Activated T-helper 17 cell treated with anti-CD3 and anti-CD28 coated beads, Interleukin-2, amount 50 U/mL, for 72 hours (primary cell): ENCODE data around the gene DGUOK. TPM values are rescaled to one million over a fixed set of nuclear protein-coding genes. Genes with fewer than 3 reads are reported as not detected.

Experiments used
- ATAC-seq: fragments of 150-1000 bp; cut with Tn5 transposase; replicated peaks from 2 replicates; pipeline ENCODE4 v1.10.0; 2021; ENCODE audit warnings: mild to moderate bottlenecking, moderate library complexity
- H3K27ac Mint-ChIP-seq: one replicate; pipeline ENCODE4 v1.8.0; 2022; ENCODE audit warnings: mixed read lengths
- H3K27me3 Mint-ChIP-seq: one replicate; pipeline ENCODE4 v1.8.0; 2022; ENCODE audit warnings: mixed read lengths
- H3K36me3 Mint-ChIP-seq: one replicate; pipeline ENCODE4 v1.8.0; 2022; ENCODE audit warnings: low read depth, mild to moderate bottlenecking, mixed read lengths
- H3K4me1 Mint-ChIP-seq: one replicate; pipeline ENCODE4 v1.8.0; 2022; ENCODE audit warnings: mixed read lengths
- H3K4me3 Mint-ChIP-seq: one replicate; pipeline ENCODE4 v1.8.0; 2022; ENCODE audit warnings: mild to moderate bottlenecking, mixed read lengths
- H3K9me3 Mint-ChIP-seq: one replicate; pipeline ENCODE4 v1.8.0; 2022; ENCODE audit warnings: mixed read lengths
- total RNA-seq, 2 donors: library from RNA; stranded (reverse); gene quantifications; one replicate each; pipeline ENCODE4 v1.2.3, GENCODE V29; 2022

Gene DGUOK
- total RNA-seq, 2 donors from 2014 or later, result 66.7 to 87.8 TPM

DNA sequence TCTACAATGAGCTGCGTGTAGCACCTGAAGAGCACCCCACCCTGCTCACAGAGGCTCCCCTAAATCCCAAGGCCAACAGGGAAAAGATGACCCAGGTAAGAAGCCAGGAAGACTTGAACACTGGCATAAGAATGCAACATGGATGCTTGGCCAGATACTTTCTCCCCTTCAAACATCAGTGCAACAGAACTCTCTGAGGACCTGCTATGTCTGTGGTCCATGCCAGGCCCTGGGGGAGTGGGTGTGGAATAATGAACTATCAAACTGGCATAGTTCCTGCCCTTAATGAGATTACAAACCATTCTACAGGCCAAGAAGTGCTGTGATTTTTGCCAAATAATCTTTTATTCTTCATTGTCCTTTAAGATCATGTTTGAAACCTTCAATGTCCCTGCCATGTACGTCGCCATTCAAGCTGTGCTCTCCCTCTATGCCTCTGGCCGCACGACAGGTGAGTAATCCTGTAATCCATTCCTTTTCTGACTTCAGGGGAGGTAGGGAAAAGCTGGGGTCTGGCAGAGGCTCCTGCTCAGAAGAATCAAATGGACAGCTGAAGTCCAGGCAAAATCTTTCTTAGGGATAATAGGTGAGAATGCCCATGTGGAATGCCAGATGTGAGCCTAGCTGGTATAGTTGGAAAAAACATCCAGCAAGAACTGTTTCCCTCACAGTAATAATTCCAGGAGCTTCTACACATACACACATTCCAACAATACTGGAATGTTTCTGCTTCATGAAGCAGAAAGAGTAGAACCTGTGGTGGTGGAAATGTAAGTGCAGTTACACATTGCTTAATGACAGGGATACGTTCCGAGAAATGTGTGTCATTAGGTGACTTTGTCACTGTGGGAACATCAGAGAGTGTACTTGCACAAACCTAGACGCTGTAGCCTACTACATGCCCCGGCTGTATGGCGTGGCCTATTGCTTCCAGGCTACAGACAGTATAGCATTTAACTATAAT lies 17.7 kb upstream of the DGUOK start:
- no peak for ATAC-seq
- no peaks in the 10 kb centered on the region for H3K36me3 Mint-ChIP-seq
- H3K27me3 Mint-ChIP-seq, result no peaks in the 10 kb centered on the region
- no peak overlapping the region for H3K4me3 Mint-ChIP-seq
- H3K9me3 Mint-ChIP-seq, result no peaks in the 10 kb centered on the region
- peaks cover 5% of the 10 kb centered on the region for H3K4me1 Mint-ChIP-seq
- H3K27ac Mint-ChIP-seq, result peak overlapping the region; percentile 49

DNA sequence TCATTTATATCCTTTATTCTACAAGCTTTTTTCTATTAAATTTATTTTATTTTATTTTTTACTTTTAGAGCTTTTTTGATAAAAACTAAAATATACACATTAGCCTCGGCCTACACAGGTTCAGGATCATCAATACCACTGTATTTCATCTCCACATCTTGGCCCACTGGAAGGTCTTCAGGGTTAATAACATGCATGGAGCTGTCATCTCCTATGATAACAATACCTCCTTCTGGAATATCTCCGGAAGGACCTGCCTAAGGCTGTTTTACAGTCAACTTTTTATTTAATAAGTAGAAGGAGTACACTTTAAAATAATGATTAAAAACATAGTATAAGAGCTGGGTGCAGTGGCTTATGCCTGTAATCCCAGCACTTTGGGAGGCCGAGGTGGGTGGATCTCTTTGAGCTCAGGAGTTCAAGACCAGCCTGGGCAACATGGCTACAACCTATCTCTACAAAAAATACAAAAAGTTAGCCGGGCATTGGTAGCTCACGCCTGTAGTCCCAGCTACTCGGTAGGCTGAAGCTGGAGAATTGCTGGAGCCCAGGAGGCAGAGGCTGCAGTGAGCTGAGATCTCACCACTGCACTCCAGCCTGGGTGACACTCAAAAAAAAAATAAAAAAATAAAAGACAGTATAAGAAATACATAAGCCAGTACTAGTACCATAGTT lies 15.7 kb upstream of the DGUOK start:
- no peak for ATAC-seq
- no peaks in the 10 kb centered on the region for H3K27me3 Mint-ChIP-seq
- H3K4me1 Mint-ChIP-seq, result peaks cover 5% of the 10 kb centered on the region
- H3K4me3 Mint-ChIP-seq, result no peak overlapping the region
- no peaks in the 10 kb centered on the region for H3K36me3 Mint-ChIP-seq
- H3K27ac Mint-ChIP-seq, result no peak overlapping the region
- H3K9me3 Mint-ChIP-seq, result no peaks in the 10 kb centered on the region

DNA sequence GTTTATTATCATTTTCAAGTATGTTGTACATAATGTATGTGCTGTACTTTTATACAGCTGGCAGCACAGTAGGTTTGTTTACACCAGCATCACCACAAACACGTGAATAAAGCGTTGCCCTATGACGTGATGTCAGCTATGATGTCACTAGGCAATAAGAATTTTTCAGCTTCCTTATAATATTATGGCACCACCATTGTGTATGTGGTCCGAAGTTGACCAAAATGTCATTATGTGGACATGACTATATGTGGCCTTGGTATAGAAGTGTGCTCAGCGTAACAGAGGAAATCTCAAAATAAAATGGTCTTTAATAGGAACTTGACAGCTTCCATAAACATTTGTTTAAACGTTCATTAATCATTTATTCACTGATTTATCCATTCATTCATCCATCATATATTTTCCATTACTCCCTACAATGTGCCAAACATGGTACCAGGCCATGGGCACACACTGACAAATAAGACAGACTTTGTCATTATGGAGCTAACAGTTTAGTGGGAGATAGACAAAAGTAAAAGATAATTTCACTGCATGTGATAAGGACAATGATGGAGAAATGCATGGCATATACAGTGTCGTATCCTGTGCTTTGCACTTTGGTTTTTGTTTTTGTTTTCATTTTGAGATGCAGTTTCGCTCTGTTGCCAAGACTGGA lies 15.0 kb upstream of the DGUOK start:
- ATAC-seq, result no peak
- Mint-ChIP-seq H3K27me3 (no peaks in the 10 kb centered on the region), H3K9me3 (no peaks in the 10 kb centered on the region), H3K4me3 (no peak overlapping the region), H3K27ac (no peak overlapping the region), H3K36me3 (no peaks in the 10 kb centered on the region), H3K4me1 (peaks cover 5% of the 10 kb centered on the region)

DNA sequence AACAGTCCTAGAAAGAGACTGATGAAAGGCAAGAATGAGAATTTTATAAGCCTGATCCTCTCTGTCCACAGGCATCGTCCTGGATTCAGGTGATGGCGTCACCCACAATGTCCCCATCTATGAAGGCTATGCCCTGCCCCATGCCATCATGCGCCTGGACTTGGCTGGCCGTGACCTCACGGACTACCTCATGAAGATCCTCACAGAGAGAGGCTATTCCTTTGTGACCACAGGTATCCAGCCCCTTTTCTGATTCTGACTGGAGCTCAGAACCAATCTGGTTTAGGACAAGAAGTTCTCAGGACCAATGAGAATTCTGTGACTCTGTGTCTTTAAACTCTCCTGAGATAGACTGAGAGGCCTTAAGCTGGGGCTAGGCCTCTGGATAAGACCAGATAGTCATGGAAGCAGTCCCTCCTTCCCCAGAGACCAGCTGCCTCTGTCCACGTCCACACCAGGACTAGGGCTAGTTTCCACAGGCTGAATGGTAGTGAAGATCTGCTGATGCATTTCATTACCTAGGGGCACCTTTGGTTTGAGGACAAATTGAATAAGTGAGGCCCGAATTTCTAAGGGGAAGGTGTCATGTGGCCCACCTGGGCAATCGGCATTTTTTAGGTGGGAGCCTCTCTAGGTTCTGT lies 13.1 kb upstream of the DGUOK start:
- H3K36me3 Mint-ChIP-seq, result no peaks in the 10 kb centered on the region
- no peak for ATAC-seq
- no peaks in the 10 kb centered on the region for H3K27me3 Mint-ChIP-seq
- H3K4me3 Mint-ChIP-seq, result no peak overlapping the region
- H3K4me1 Mint-ChIP-seq, result no peaks in the 10 kb centered on the region
- H3K9me3 Mint-ChIP-seq, result no peaks in the 10 kb centered on the region
- H3K27ac Mint-ChIP-seq, result no peak overlapping the region

DNA sequence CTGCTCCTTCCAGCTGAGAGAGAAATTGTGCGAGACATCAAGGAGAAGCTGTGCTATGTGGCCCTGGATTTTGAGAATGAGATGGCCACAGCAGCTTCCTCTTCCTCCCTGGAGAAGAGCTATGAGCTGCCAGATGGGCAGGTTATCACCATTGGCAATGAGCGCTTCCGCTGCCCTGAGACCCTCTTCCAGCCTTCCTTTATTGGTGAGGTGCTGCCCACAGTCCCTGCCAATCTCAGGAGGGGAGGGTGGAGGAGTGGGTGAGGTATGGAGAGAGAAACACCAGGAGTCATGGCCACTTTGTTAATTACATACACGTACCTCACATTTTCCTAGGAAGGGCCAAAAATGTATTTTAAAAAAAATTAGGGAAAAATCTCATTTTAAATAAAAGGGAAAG lies 12.0 kb upstream of the DGUOK start:
- Mint-ChIP-seq H3K27me3 (no peaks in the 10 kb centered on the region), H3K9me3 (no peaks in the 10 kb centered on the region), H3K27ac (no peak overlapping the region), H3K4me1 (no peaks in the 10 kb centered on the region), H3K36me3 (no peaks in the 10 kb centered on the region), H3K4me3 (no peak overlapping the region)
- no peak for ATAC-seq

DNA sequence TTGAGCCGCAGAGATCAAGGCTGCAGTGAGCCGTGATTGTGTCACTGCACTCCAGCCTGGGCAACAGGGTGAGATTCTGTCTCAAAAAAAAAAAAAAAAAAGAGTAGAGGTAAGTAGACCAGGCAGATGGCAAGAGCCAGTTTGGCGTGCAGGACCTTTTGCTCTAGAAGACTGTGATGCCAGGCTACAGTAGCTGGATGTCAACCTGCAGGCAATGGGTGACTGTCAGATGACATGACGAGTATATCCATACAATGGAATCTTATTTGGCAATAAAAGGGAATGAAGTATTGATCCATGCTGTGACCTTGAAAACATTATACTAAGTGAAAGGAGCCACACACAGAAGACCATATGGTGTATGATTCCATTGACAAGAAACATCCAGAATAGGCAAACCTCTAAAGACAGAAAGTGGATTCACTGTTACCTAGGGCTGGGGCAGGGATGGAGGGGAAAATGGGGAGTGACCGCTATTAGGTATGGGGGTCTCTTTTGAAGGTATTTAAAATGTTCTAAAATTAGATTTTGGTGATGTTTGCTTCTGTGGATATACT lies 11.2 kb upstream of the DGUOK start:
- Mint-ChIP-seq H3K36me3 (no peaks in the 10 kb centered on the region), H3K9me3 (no peaks in the 10 kb centered on the region), H3K27ac (no peak overlapping the region), H3K4me1 (no peaks in the 10 kb centered on the region), H3K4me3 (no peak overlapping the region), H3K27me3 (no peaks in the 10 kb centered on the region)
- no peak for ATAC-seq

DNA sequence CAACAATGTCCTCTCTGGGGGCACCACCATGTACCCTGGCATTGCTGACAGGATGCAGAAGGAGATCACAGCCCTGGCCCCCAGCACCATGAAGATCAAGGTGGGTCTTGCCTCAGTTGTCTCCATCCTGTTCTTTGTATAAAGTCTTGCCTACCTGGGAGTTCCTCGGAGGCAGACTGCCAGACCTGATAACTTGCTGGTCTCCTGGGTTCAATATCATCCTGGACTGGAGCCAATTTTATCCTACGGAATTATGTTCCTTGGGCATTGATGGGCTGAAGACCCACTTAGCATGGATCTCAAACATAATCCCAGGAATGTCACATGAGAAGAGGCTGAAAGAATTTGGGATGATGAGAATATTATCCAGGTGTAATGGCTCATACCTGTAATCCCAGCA lies 10.0 kb upstream of the DGUOK start:
- Mint-ChIP-seq H3K27ac (no peak overlapping the region), H3K9me3 (no peaks in the 10 kb centered on the region), H3K36me3 (no peaks in the 10 kb centered on the region), H3K4me1 (no peaks in the 10 kb centered on the region), H3K4me3 (no peak overlapping the region), H3K27me3 (no peaks in the 10 kb centered on the region)
- ATAC-seq, result no peak

DNA sequence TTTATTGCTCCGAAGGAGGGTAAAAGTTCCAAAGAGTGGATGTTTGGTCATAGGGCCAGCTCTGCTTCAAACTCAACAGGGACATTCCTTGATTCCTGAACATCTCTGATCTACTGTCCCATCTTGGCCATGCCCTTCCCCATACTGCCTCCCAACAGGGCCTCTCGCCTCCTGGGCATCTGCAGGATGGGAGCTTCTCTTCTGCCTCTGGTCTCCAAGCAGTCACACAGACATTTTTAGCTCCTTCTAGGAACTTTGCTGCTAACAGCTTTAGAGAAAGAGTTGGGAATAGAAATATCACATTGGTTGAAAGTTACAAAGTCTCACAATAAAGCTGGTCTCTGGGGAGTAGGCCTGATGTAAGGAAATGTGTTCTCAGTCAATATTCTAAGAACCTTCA lies 9.4 kb upstream of the DGUOK start:
- Mint-ChIP-seq H3K36me3 (no peaks in the 10 kb centered on the region), H3K27me3 (no peaks in the 10 kb centered on the region), H3K4me1 (no peaks in the 10 kb centered on the region), H3K4me3 (no peak overlapping the region), H3K27ac (no peak overlapping the region), H3K9me3 (no peaks in the 10 kb centered on the region)
- no peak for ATAC-seq

DNA sequence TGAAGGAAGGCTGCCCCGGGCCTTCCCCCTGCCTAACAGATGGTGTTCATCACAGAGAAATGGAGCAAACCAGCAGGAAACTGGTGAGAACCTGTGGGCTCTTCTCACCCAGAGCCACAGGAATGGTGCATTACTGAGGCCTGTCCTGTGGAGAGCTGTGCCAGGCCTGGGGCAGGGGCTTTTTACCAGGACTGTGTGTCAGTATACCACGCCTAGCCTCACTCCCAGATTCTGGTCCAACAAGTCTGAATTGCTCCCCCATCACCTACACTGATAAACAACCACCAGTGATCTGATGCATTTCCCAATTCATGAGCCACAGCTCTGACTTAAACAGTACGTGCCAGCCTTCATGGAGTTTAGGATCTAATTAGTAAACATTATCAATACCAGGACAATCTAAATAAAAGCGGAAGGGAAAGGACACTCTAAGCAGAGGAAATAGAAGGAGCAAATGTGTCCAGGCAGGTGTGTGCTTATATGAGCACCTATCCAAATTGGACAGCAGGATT lies 8.9 kb upstream of the DGUOK start:
- Mint-ChIP-seq H3K27ac (no peak overlapping the region), H3K9me3 (no peaks in the 10 kb centered on the region), H3K27me3 (no peaks in the 10 kb centered on the region), H3K4me3 (no peak overlapping the region), H3K36me3 (no peaks in the 10 kb centered on the region), H3K4me1 (no peaks in the 10 kb centered on the region)
- no peak for ATAC-seq

DNA sequence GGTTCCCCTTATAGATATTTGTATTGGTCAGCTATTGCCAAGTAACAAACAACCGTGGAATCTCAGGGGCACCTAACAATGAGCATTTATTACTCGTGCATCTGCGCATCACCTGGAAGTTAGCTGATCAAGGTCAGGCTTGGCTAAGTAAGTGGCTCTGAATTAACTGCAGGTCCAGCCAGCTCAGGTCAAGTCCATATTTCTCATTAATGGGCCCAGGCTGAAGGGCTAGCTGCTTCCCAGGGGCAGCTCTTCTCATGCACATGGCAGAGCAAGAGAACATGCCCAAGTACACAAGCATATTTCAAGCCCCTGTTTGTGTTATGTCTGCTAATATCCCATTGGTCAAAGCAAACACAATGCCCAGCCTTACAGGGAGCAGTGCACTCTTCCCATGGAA lies 7.8 kb upstream of the DGUOK start:
- Mint-ChIP-seq H3K27me3 (no peaks in the 10 kb centered on the region), H3K4me3 (no peak overlapping the region), H3K27ac (no peak overlapping the region), H3K9me3 (no peaks in the 10 kb centered on the region), H3K36me3 (no peaks in the 10 kb centered on the region), H3K4me1 (no peaks in the 10 kb centered on the region)
- ATAC-seq, result no peak

DNA sequence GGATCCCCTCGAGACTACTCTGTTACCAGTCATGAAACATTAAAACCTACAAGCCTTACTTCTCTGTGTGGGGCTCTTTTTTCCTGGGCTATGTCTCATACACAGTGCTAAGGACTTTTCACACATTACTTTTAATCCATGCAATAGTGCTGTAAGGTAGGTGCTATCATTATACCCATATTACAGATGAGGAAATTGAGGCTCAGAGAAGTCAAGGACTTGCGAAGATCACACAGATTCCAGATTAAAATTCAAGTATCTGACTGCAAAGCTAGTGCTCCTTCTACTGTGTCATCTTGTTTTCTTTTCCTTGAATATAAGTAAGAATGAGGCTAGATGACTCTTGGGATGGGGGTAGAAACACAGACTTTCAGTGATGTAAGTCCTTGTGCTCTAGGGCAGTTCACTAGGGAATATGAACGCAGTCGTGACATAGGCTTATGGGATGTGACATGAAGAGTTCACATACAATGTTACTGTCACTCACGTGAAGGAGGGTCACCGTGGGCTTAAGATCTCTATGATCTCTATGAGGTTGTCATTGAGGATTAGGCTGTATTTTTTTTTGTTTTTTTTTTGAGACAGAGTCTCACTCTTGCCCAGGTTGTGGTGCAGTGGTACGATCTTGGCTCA lies 7.0 kb upstream of the DGUOK start:
- no peaks in the 10 kb centered on the region for H3K4me1 Mint-ChIP-seq
- no peak overlapping the region for H3K27ac Mint-ChIP-seq
- ATAC-seq, result no peak
- H3K4me3 Mint-ChIP-seq, result no peak overlapping the region
- H3K27me3 Mint-ChIP-seq, result no peaks in the 10 kb centered on the region
- H3K9me3 Mint-ChIP-seq, result no peaks in the 10 kb centered on the region
- H3K36me3 Mint-ChIP-seq, result no peaks in the 10 kb centered on the region

DNA sequence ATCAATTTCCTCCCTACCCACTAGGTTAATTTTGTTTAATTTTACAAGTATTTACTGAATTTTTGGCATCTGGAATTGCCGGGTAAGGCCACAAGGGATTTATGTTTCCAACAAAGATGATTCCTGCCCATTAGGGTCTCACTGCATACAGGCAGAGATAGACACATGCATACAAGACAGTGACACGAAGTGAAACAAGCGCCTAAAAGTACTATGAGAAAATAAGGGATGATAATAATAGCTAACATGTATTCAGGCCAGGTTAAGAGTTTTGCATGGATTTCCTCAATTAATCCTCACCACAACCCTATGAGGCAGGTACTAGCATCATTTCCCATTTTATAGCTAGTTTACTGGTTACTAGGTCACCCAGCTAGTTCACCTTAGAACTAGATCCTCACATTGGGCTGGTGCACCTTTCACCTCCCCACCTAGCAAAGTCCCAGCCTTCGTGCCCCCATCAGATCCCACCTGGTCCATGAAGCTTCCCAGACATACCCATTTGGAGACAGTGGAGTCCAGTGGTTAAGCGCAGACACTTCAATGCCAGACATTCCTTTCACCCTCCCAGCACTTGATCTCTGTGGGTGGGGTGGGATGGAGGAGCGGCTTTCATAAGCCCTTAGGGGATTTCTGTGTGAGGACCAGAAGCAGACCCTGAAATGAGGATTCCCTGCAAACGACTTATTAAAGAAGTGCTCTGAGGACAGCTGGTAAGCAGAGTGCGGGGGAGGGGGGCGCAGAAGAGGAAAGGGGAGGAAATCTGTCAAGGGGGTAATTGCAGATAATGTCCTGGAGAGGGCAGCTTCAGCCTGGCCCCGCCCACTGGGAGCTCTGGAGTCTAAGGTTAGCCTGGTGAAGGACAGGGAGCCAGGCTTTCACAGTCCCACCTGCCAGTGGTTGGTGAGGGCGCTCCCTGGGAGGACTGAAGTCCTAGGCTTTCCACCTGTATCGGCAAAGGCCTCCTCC lies 5.8 kb upstream of the DGUOK start:
- Mint-ChIP-seq H3K4me3 (no peak overlapping the region), H3K4me1 (no peaks in the 10 kb centered on the region), H3K9me3 (no peaks in the 10 kb centered on the region), H3K36me3 (no peaks in the 10 kb centered on the region), H3K27me3 (no peaks in the 10 kb centered on the region), H3K27ac (no peak overlapping the region)
- ATAC-seq, result peak; percentile 53

DNA sequence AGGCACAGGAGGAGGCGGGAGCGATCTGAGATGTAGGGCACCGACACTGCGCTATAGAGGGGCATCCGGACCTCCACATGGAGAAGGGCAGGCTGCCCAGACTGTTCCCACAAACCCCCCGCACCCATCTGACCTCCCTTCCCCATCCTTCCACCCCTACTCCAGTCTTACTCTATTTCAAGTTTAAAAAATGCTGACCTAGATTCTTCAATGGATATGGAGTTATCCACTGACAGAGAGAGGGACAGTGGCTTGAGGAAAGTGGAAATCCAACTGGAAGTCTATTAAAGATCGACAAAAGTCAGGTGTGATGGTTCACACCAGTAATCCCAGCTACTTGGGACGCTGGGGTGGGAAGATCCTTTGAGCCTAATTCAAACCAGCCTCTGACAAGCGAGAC lies 5.1 kb upstream of the DGUOK start:
- Mint-ChIP-seq H3K27ac (no peak overlapping the region), H3K9me3 (no peaks in the 10 kb centered on the region), H3K27me3 (no peaks in the 10 kb centered on the region), H3K36me3 (no peaks in the 10 kb centered on the region), H3K4me1 (no peaks in the 10 kb centered on the region), H3K4me3 (no peak overlapping the region)
- ATAC-seq, result no peak
